Measurements from ENCODE around the gene MEMO1. TPM values are rescaled to one million over a fixed set of nuclear protein-coding genes. Genes with fewer than 3 reads are reported as not detected.

The MEMO1 gene
- total and polyA plus RNA-seq, 8 donors: 3.5 to 33.8 (median 25.6) TPM

GRCh38 chr2:31835450-31835849 is 175.4 kb downstream of the MEMO1 start:
- Histone ChIP-seq H3K9me3 (peaks cover 0 to 2% (median 2%) of the 10 kb centered on the region in 4 donors), H3K4me1 (no peaks in the 10 kb centered on the region), H3K4me3 (no peak overlapping the region), H3K27ac (no peak overlapping the region), H3K36me3 (no peaks in the 10 kb centered on the region), H3K27me3 (no peaks in the 10 kb centered on the region)
- 89 to 95% (median 93%) methylated on average over 1 of the region's 1 CpG for WGBS, 5 donors
- DNase-seq: no peak
- intact Hi-C loops (cut with DNase I; ENCODE audit: low total_unique reads): no loop called here
- TF ChIP-seq EP300 (IDR thresholded peaks at IDR 0.05): no peak
- no peak for TF ChIP-seq POLR2AphosphoS5 (IDR thresholded peaks at IDR 0.05)
- TF ChIP-seq CTCF (IDR thresholded peaks at IDR 0.05): no peak
- no peak for TF ChIP-seq POLR2A (IDR thresholded peaks at IDR 0.05)

GRCh38 chr2:31832363-31832762 is 178.4 kb downstream of the MEMO1 start:
- peaks cover 0 to 25% (median 18%) of the 10 kb centered on the region in 4 donors for H3K9me3 ChIP-seq
- no peaks in the 10 kb centered on the region for H3K4me1 ChIP-seq
- no peak overlapping the region for H3K4me3 ChIP-seq
- TF ChIP-seq EP300 (IDR thresholded peaks at IDR 0.05) (no peak), CTCF (IDR thresholded peaks at IDR 0.05) (no peak), POLR2A (IDR thresholded peaks at IDR 0.05) (no peak)
- 91 to 96% (median 91%) methylated on average over 5 of the region's 5 CpGs for WGBS, 5 donors
- H3K36me3 ChIP-seq: no peaks in the 10 kb centered on the region
- DNase-seq: no peak
- H3K27ac ChIP-seq: no peak overlapping the region
- intact Hi-C loops (cut with DNase I; ENCODE audit: low total_unique reads): no loop called here
- H3K27me3 ChIP-seq: no peaks in the 10 kb centered on the region

- H3K9me3 ChIP-seq: peaks cover 0 to 29% (median 21%) of the 10 kb centered on the region in 4 donors
- H3K36me3 ChIP-seq: no peaks in the 10 kb centered on the region
- intact Hi-C loops (cut with DNase I; ENCODE audit: low total_unique reads): no loop called here
These were observed 179.2 kb downstream of the MEMO1 start for GRCh38 chr2:31831585-31831984.

GRCh38 chr2:31828891-31829290 is 181.9 kb downstream of the MEMO1 start:
- TF ChIP-seq CTCF (IDR thresholded peaks at IDR 0.05): no peak
- no peak for TF ChIP-seq EP300 (IDR thresholded peaks at IDR 0.05)
- no peak for TF ChIP-seq POLR2A (IDR thresholded peaks at IDR 0.05)
- TF ChIP-seq POLR2AphosphoS5 (IDR thresholded peaks at IDR 0.05): no peak
- peaks cover 0 to 34% (median 24%) of the 10 kb centered on the region in 4 donors for H3K9me3 ChIP-seq
- H3K4me3 ChIP-seq: no peak overlapping the region
- WGBS, 5 donors: 71 to 87% (median 79%) methylated on average over 2 of the region's 2 CpGs
- no peaks in the 10 kb centered on the region for H3K4me1 ChIP-seq
- no peak for DNase-seq
- no peaks in the 10 kb centered on the region for H3K36me3 ChIP-seq
- no peaks in the 10 kb centered on the region for H3K27me3 ChIP-seq
- no peak overlapping the region for H3K27ac ChIP-seq
- intact Hi-C loops (cut with DNase I; ENCODE audit: low total_unique reads): no loop called here

More at GRCh38 chr2:31831585-31831984, 179.2 kb downstream of the MEMO1 start:
- DNase-seq: no peak
- H3K4me1 ChIP-seq: no peaks in the 10 kb centered on the region
- H3K27ac ChIP-seq: no peak overlapping the region
- no peaks in the 10 kb centered on the region for H3K27me3 ChIP-seq
- WGBS, 5 donors: 91 to 94% (median 93%) methylated on average over 2 of the region's 2 CpGs
- no peak overlapping the region for H3K4me3 ChIP-seq
- TF ChIP-seq EP300 (IDR thresholded peaks at IDR 0.05) (no peak), CTCF (IDR thresholded peaks at IDR 0.05) (no peak), POLR2A (IDR thresholded peaks at IDR 0.05) (no peak)
